Activated CD8-positive, alpha-beta memory T cell treated with anti-CD3 and anti-CD28 coated beads, Interleukin-2, amount 10 ng/mL, durations not matched to agents 7 days and 5 days (primary cell): Measurements from ENCODE around the gene ARPC5L. TPM values are rescaled to one million over a fixed set of nuclear protein-coding genes. Genes with fewer than 3 reads are reported as not detected.

Source experiments
- ATAC-seq: fragments of 150-1000 bp; cut with Tn5 transposase; one replicate; pipeline ENCODE4 v1.10.0; 2021; ENCODE audit warnings: moderate library complexity
- CTCF ChIA-PET: fragments of 350-600 bp; sonication (Branson Sonifier 250); formaldehyde crosslinking; loops from one replicate; lab custom pipeline; 2021; ENCODE audit warnings: antibody characterized with exemption; lab: Charles Lee
- DNase-seq: peaks from one replicate; pipeline ENCODE4 v3.0.0-alpha.2; 2020
- H3K27ac Mint-ChIP-seq: one replicate; pipeline ENCODE4 v1.8.0; 2021; ENCODE audit warnings: mild to moderate bottlenecking, mixed read lengths
- H3K27me3 Mint-ChIP-seq: one replicate; pipeline ENCODE4 v1.8.0; 2021; ENCODE audit warnings: mixed read lengths
- H3K36me3 Mint-ChIP-seq: one replicate; pipeline ENCODE4 v1.8.0; 2021; ENCODE audit warnings: mild to moderate bottlenecking, mixed read lengths
- H3K4me1 Mint-ChIP-seq: one replicate; pipeline ENCODE4 v1.8.0; 2021; ENCODE audit warnings: mixed read lengths
- H3K4me3 Mint-ChIP-seq: one replicate; pipeline ENCODE4 v1.8.0; 2021; ENCODE audit warnings: mild to moderate bottlenecking, moderate library complexity, mixed read lengths
- H3K9me3 Mint-ChIP-seq: one replicate; pipeline ENCODE4 v1.8.0; 2022; ENCODE audit warnings: low read depth, mixed read lengths
- total RNA-seq, 2 experiments: library from RNA; stranded (reverse); gene quantifications; one replicate each; pipeline ENCODE4 v1.2.3, GENCODE V29; 2021

Gene ARPC5L
- total RNA-seq, 2 experiments from 2014 or later = 79.1 to 90.6 TPM

DNA sequence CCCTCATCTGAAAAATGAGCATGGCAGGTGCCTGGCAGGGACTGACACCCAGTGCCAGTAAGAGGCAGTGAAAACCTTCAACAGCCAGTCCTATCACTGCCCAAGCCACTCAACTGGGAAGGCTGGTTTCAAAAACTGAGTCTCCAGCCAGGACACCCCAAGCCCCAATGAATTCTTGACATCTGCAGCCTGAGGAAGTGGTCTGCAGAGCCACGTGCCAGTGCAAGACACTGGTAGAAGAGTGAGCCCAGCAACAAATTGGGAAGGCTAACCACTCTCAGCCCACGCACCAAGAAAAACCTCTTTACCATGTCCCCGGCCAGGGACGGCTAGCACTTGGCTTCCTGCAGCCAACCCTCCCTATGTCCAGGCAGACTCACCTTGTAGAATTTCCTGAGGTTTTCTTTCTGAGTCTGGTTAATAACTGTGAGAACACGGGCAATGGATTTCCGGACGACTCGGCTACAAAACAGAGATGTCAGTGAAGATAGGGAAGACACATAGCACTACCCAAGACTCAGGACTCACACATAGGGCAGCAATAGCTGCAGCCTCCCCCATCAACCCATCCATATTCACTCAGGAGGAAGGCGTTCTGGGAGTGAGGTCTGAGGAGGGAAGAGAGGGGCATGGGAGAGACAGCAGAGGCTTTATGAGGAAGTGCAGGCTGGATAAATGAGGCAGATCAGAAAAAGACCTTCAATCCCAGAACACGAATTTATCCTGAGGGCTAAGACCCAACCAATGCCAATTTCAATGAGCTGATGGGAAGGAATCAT is 1.9 kb upstream of the ARPC5L start:
- ATAC-seq (no peak), DNase-seq (no peak)
- peaks cover 42% of the 10 kb centered on the region for H3K36me3 Mint-ChIP-seq
- H3K9me3 Mint-ChIP-seq = no peaks in the 10 kb centered on the region
- CTCF ChIA-PET = interaction anchor here (1.4 to 3.3 kb wide), 6 partner anchors 7 to 89 kb away, joined by 3 to 32 read pairs (median 13); partner anchors contain the start of genes NR6A1, OLFML2A and WDR38
- peak overlapping the region; percentile 81 for H3K4me3 Mint-ChIP-seq
- H3K4me1 Mint-ChIP-seq = peaks cover 41% of the 10 kb centered on the region
- no peaks in the 10 kb centered on the region for H3K27me3 Mint-ChIP-seq
- H3K27ac Mint-ChIP-seq = peak overlapping the region; percentile 85

- DNase-seq (no peak), ATAC-seq (no peak)
- Mint-ChIP-seq H3K4me1 (peaks cover 41% of the 10 kb centered on the region), H3K27ac (peak overlapping the region; percentile 85), H3K9me3 (no peaks in the 10 kb centered on the region), H3K4me3 (peak overlapping the region; percentile 81), H3K27me3 (no peaks in the 10 kb centered on the region), H3K36me3 (peaks cover 42% of the 10 kb centered on the region)
- CTCF ChIA-PET = interaction anchor here (0.6 to 3.3 kb wide), 8 partner anchors 8 to 281 kb away, joined by 3 to 32 read pairs (median 8); partner anchors contain the start of genes NR6A1, OLFML2A and WDR38
Observed at GRCh38 chr9:124860582-124861341, 1.2 kb upstream of the ARPC5L start.

GRCh38 chr9:124863371-124863871 is 1.5 kb downstream of the ARPC5L start:
- Mint-ChIP-seq H3K9me3 (no peaks in the 10 kb centered on the region), H3K36me3 (peaks cover 29% of the 10 kb centered on the region), H3K4me1 (peaks cover 42% of the 10 kb centered on the region), H3K4me3 (peak overlapping the region; percentile 45), H3K27me3 (no peaks in the 10 kb centered on the region), H3K27ac (peak overlapping the region; percentile 24)
- CTCF ChIA-PET = interaction anchor here (1.1 to 3.0 kb wide), 4 partner anchors 11 to 91 kb away, joined by 3 to 31 read pairs (median 8); partner anchors contain the start of genes GOLGA1 and WDR38
- ATAC-seq = no peak
- DNase-seq = no peak

- DNase-seq = peak; percentile 93
- ATAC-seq = peak; percentile 78
- Mint-ChIP-seq H3K36me3 (peaks cover 35% of the 10 kb centered on the region), H3K9me3 (no peaks in the 10 kb centered on the region), H3K27me3 (no peaks in the 10 kb centered on the region), H3K4me3 (peak overlapping the region; percentile 92), H3K27ac (peak overlapping the region; percentile 99), H3K4me1 (peaks cover 48% of the 10 kb centered on the region)
- CTCF ChIA-PET = interaction anchor here (1.1 to 3.7 kb wide), 3 partner anchors 8 to 94 kb away, joined by 4 to 22 read pairs (median 17); partner anchors contain the start of genes ARPC5L, RPL35 and WDR38
Observed at GRCh38 chr9:124868511-124869465, 6.9 kb downstream of the ARPC5L start.

DNA sequence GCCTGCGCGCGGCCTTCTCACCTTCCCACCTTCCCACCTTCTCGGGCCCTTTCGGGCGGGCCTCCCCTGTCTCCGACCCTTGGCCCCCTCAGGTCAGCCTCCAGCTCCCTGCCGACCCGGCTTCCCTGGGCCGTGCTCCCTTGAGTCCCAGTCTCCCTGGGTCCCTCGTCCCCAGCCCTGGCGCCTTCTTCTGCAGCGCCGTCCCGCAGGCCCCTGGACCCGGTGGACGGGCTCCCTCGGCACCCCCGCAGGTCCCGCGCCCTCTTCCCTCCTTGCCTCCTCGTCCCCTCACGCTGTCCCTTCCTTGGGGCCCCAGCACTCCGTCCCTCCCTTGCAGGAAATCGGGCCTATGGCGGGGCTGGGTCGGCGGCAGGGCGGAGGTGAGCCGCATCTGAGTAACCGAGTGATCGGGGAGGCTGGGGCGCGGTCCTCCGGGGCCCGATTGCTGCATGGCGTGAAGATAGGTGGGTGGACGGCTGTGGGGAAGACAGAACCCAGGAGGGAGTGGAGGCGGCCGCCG is 7.6 kb downstream of the ARPC5L start:
- Mint-ChIP-seq H3K27ac (peak overlapping the region; percentile 99), H3K27me3 (no peaks in the 10 kb centered on the region)

DNA sequence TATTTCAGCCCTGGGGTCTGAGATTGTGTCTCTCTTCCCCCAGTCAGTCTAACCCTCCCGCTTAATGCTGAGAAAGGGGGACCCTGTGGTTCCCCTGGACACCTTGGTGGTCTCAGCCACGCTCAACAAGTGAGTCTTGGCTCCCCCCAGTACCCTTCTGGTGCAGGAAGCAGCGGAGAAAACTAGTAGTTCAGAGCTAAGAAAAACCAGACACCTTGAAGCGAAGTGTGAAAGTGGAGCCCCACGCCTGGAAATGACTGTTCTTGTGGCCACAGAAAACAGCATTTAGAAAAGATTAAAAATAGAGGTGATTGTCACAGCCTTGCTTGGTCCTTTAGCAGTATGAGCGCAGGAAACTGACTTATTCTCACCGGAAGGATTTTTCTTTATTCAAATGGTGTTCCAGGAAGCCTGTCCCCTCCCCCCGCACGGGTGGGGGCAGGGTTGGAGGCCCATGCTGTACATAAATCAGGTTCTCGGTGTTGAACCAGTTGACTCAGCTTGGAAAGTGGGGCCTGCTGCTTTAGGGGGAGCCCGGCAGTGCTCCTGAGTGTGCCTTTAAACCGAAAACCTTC is 8.1 kb downstream of the ARPC5L start:
- peak overlapping the region; percentile 99 for H3K27ac Mint-ChIP-seq
- H3K27me3 Mint-ChIP-seq = no peaks in the 10 kb centered on the region
- peaks cover 56% of the 10 kb centered on the region for H3K4me1 Mint-ChIP-seq
- no peaks in the 10 kb centered on the region for H3K9me3 Mint-ChIP-seq
- peak; percentile 59 for ATAC-seq
- DNase-seq = peak; percentile 93
- peaks cover 44% of the 10 kb centered on the region for H3K36me3 Mint-ChIP-seq
- H3K4me3 Mint-ChIP-seq = peak overlapping the region; percentile 92
- CTCF ChIA-PET = interaction anchor here (1.4 to 3.7 kb wide), 4 partner anchors 9 to 98 kb away, joined by 4 to 22 read pairs (median 12); partner anchors contain the start of genes ARPC5L, RPL35 and WDR38

More for the DNA sequence above, 7.6 kb downstream of the ARPC5L start:
- ATAC-seq (peak; percentile 13), DNase-seq (peak; percentile 68)
- Mint-ChIP-seq H3K4me1 (peaks cover 51% of the 10 kb centered on the region), H3K36me3 (peaks cover 38% of the 10 kb centered on the region), H3K9me3 (no peaks in the 10 kb centered on the region), H3K4me3 (peak overlapping the region; percentile 92)
- CTCF ChIA-PET = interaction anchor here (1.1 to 3.7 kb wide), 4 partner anchors 8 to 98 kb away, joined by 4 to 22 read pairs (median 10); partner anchors contain the start of genes ARPC5L, RPL35 and WDR38

DNA sequence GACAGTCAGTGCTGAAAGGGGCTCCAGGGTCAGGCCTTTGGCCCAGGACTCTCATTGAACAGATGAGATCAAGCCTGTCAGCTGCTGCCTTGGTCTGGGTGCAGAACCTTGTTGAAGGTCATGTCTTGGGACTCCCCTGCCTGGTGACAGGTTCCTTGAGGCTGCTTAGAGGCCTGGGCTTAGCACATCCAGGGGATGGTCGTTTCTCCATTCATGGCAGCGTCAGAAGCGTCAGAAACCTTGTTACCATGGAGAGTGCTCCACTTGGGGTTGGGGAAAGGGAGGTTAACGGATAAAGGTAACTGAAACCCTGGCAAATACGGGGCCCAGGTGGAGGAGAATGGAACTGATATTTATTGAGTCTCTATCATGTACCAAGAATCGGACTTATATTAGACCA is 8.8 kb downstream of the ARPC5L start:
- no peaks in the 10 kb centered on the region for H3K27me3 Mint-ChIP-seq
- peak overlapping the region; percentile 92 for H3K4me3 Mint-ChIP-seq
- H3K27ac Mint-ChIP-seq = peak overlapping the region; percentile 99
- no peak for ATAC-seq
- CTCF ChIA-PET = interaction anchor here (1.4 to 3.7 kb wide), 4 partner anchors 10 to 99 kb away, joined by 4 to 22 read pairs (median 12); partner anchors contain the start of genes ARPC5L, RPL35 and WDR38
- DNase-seq = no peak
- H3K9me3 Mint-ChIP-seq = no peaks in the 10 kb centered on the region
- peaks cover 61% of the 10 kb centered on the region for H3K4me1 Mint-ChIP-seq
- peaks cover 50% of the 10 kb centered on the region for H3K36me3 Mint-ChIP-seq

- Mint-ChIP-seq H3K4me3 (peak overlapping the region; percentile 92), H3K27ac (peak overlapping the region; percentile 99), H3K36me3 (peaks cover 53% of the 10 kb centered on the region), H3K9me3 (no peaks in the 10 kb centered on the region), H3K4me1 (peaks cover 61% of the 10 kb centered on the region), H3K27me3 (no peaks in the 10 kb centered on the region)
- ATAC-seq = no peak
- no peak for DNase-seq
- CTCF ChIA-PET = interaction anchor here (0.7 to 3.7 kb wide), 4 partner anchors 10 to 98 kb away, joined by 3 to 22 read pairs (median 12); partner anchors contain the start of genes ARPC5L, RPL35 and WDR38
Observed at GRCh38 chr9:124871156-124871561, 9.2 kb downstream of the ARPC5L start.

GRCh38 chr9:124873664-124874063 is 11.7 kb downstream of the ARPC5L start:
- peaks cover 51% of the 10 kb centered on the region for H3K4me1 Mint-ChIP-seq

DNA sequence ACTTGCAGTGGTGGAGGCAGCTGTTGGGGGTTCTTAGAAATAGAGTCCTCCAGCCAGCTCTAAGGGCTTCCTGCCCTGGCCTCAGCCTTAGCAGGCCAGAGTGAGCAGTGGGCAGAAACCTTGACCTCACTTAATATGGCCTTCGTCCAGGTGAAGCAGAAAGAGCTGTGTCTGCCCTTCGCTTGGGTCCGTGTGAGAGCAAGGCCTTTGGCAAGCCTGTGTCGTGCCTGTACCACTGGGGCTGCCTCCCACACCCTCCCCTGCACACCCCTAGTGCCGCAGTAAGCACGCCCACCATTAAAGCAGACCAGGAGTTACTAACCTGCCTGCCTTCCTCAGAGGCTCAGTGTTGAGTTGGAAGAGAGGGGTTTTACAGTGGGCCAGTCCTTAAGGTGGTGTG is 13.6 kb downstream of the ARPC5L start:
- H3K36me3 Mint-ChIP-seq = peaks cover 65% of the 10 kb centered on the region
- no peaks in the 10 kb centered on the region for H3K9me3 Mint-ChIP-seq
- CTCF ChIA-PET = no interaction called here
- H3K4me1 Mint-ChIP-seq = peaks cover 47% of the 10 kb centered on the region
- H3K27ac Mint-ChIP-seq = no peak overlapping the region
- H3K27me3 Mint-ChIP-seq = no peaks in the 10 kb centered on the region
- no peak overlapping the region for H3K4me3 Mint-ChIP-seq
- ATAC-seq (no peak), DNase-seq (no peak)

More at GRCh38 chr9:124873664-124874063, 11.7 kb downstream of the ARPC5L start:
- Mint-ChIP-seq H3K36me3 (peaks cover 67% of the 10 kb centered on the region), H3K9me3 (no peaks in the 10 kb centered on the region), H3K27me3 (no peaks in the 10 kb centered on the region), H3K27ac (peak overlapping the region; percentile 65), H3K4me3 (peak overlapping the region; percentile 30)
- ATAC-seq (no peak), DNase-seq (no peak)
- CTCF ChIA-PET = interaction anchor here (1.1 to 2.3 kb wide), 3 partner anchors 12 to 21 kb away, joined by 6 to 9 read pairs (median 9); partner anchors contain the start of genes ARPC5L, RPL35 and WDR38

DNA sequence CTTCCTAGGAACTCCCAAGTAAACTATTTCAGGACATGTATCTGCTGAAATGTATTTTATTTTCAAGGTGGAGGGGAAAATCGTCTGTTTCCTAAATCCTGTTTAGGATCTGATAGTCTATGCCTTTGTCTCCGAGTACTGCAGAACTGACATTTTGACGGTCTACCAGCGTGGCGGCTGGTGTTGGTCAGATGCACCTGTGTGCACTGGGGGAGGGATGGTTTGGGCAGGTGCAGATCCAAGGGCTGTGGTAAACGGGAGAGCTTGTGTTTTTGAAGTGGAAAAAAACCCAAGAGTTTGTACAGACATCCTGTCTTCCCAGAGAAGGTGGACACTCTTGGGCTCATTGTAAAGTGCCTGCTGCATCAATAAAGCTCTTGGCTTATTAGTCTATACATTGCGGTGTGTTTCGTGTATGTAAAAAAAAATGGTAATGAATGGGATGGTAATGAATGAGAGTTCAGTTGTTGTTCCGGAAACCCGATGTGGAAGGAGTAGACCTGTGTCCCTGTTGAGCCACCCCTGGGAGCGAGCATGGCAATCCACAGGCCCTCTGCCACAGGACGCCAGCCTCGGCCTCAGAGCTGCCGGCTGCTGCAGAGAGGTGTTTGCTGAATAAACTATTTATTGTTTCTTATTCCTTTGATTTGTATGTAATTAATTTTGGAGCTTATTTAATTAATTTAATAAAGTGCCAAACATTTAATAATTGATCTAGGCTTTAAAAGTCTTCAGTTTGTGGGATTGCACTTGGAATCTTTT is 15.3 kb downstream of the ARPC5L start:
- DNase-seq = no peak
- no peak overlapping the region for H3K4me3 Mint-ChIP-seq
- H3K27me3 Mint-ChIP-seq = no peaks in the 10 kb centered on the region
- ATAC-seq = no peak
- H3K9me3 Mint-ChIP-seq = no peaks in the 10 kb centered on the region
- H3K27ac Mint-ChIP-seq = no peak overlapping the region
- H3K4me1 Mint-ChIP-seq = peaks cover 31% of the 10 kb centered on the region
- H3K36me3 Mint-ChIP-seq = peaks cover 50% of the 10 kb centered on the region
- CTCF ChIA-PET = interaction anchor here (0.9 to 2.4 kb wide), 2 partner anchors 24 to 30 kb away, joined by 4 to 7 read pairs; partner anchors contain the start of gene WDR38
